Measurements from ENCODE around the gene EDA. TPM values are rescaled to one million over a fixed set of nuclear protein-coding genes. Genes with fewer than 3 reads are reported as not detected.

The EDA gene
- total RNA-seq, 1 donor from 2014 or later, result 6.8 TPM

GRCh38 chrX:70043685-70044084 is 427.8 kb downstream of the EDA start:
- H4K20me1 ChIP-seq (ENCODE audit: low read depth), result no peaks in the 10 kb centered on the region
- no peak overlapping the region for H3K27ac Mint-ChIP-seq

DNA sequence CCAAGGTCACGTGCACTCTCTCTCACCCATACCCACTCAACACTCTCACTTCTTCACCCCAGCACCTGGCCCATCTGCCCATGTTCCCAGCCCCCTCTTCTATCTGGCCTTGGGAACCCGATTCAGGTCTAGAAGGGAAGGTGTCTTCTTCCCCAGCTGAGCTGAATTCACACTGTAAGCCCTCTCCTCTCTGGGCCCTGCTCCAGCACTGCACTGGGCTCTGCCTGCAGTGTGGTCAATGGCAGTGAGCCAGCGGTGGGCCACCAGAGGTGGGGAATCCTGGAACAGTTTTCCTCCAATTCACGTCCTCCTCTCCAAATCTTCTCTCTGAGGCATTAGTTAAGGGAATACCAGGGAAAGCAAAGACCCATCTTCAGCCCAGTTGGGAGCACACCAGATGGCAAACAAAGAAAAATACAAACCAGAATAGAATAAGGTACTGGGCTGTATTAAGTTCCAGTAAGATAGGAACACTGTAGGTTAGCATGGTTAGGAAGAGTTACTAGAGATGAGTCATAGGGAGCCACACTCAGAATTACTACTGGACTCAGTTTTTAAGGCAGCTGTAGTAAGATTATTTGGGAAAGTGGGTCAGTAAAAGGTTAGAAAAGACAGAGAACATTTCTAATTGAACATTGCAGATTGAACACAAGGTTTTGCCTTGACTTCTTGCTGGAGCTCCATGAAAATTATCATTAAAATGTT is 428.8 kb downstream of the EDA start:
- Histone ChIP-seq H3K79me2 (ENCODE audit: low read depth) (no peaks in the 10 kb centered on the region), H3K36me3 (no peaks in the 10 kb centered on the region), H3F3A (ENCODE audit: low read depth) (no peaks in the 10 kb centered on the region), H3K27me3 (no peaks in the 10 kb centered on the region), H2AFZ (replicated peaks) (no peak overlapping the region), H3K9ac (no peak overlapping the region), H3K4me1 (no peaks in the 10 kb centered on the region), H4K20me1 (ENCODE audit: low read depth) (no peaks in the 10 kb centered on the region), H3K4me3 (no peak overlapping the region), H3K9me3 (ENCODE audit: low read depth) (no peaks in the 10 kb centered on the region), H3K4me2 (no peak overlapping the region), H3K27ac (no peak overlapping the region)
- no peak overlapping the region for H3K4me3 Mint-ChIP-seq
- peaks cover 6% of the 10 kb centered on the region for H3K9me3 Mint-ChIP-seq
- TF ChIP-seq CTCF (IDR thresholded peaks at IDR 0.05) (no peak), EZH2phosphoT487 (IDR thresholded peaks at IDR 0.05) (no peak), EZH2 (IDR thresholded peaks at IDR 0.05) (no peak)
- no peak for DNase-seq (ENCODE audit: low spot score)
- no peaks in the 10 kb centered on the region for H3K36me3 Mint-ChIP-seq
- no peaks in the 10 kb centered on the region for H3K4me1 Mint-ChIP-seq
- H3K27ac Mint-ChIP-seq, result no peak overlapping the region
- H3K27me3 Mint-ChIP-seq (ENCODE audit: insufficient read depth, low read depth), result no peaks in the 10 kb centered on the region

More at GRCh38 chrX:70043685-70044084, 427.8 kb downstream of the EDA start:
- no peak overlapping the region for H3K9ac ChIP-seq
- no peak for DNase-seq (ENCODE audit: low spot score)
- no peaks in the 10 kb centered on the region for H3K9me3 ChIP-seq (ENCODE audit: low read depth)
- no peaks in the 10 kb centered on the region for H3K79me2 ChIP-seq (ENCODE audit: low read depth)
- TF ChIP-seq EZH2phosphoT487 (IDR thresholded peaks at IDR 0.05), result no peak
- H3K4me1 Mint-ChIP-seq, result no peaks in the 10 kb centered on the region
- H2AFZ ChIP-seq (replicated peaks), result no peak overlapping the region
- H3K36me3 ChIP-seq, result no peaks in the 10 kb centered on the region
- H3K4me1 ChIP-seq, result no peaks in the 10 kb centered on the region
- no peak overlapping the region for H3K27ac ChIP-seq
- no peaks in the 10 kb centered on the region for H3F3A ChIP-seq (ENCODE audit: low read depth)
- no peak overlapping the region for H3K4me3 Mint-ChIP-seq
- H3K36me3 Mint-ChIP-seq, result no peaks in the 10 kb centered on the region
- no peak overlapping the region for H3K4me2 ChIP-seq
- no peak overlapping the region for H3K4me3 ChIP-seq
- peaks cover 6% of the 10 kb centered on the region for H3K9me3 Mint-ChIP-seq
- H3K27me3 ChIP-seq, result no peaks in the 10 kb centered on the region
- no peaks in the 10 kb centered on the region for H3K27me3 Mint-ChIP-seq (ENCODE audit: insufficient read depth, low read depth)

- no peak overlapping the region for H3K27ac Mint-ChIP-seq
- Histone ChIP-seq H3K4me2 (no peak overlapping the region), H3K79me2 (ENCODE audit: low read depth) (no peaks in the 10 kb centered on the region), H3K9ac (no peak overlapping the region), H3F3A (ENCODE audit: low read depth) (no peaks in the 10 kb centered on the region), H3K9me3 (ENCODE audit: low read depth) (no peaks in the 10 kb centered on the region), H4K20me1 (ENCODE audit: low read depth) (no peaks in the 10 kb centered on the region), H3K4me3 (no peak overlapping the region), H2AFZ (replicated peaks) (no peak overlapping the region), H3K27ac (no peak overlapping the region), H3K27me3 (no peaks in the 10 kb centered on the region), H3K4me1 (no peaks in the 10 kb centered on the region), H3K36me3 (no peaks in the 10 kb centered on the region)
- H3K4me1 Mint-ChIP-seq, result no peaks in the 10 kb centered on the region
- no peak overlapping the region for H3K4me3 Mint-ChIP-seq
- TF ChIP-seq EZH2phosphoT487 (IDR thresholded peaks at IDR 0.05) (no peak), EZH2 (IDR thresholded peaks at IDR 0.05) (no peak), CTCF (IDR thresholded peaks at IDR 0.05) (no peak)
- H3K9me3 Mint-ChIP-seq, result peaks cover 6% of the 10 kb centered on the region
- DNase-seq (ENCODE audit: low spot score), result no peak
- no peaks in the 10 kb centered on the region for H3K36me3 Mint-ChIP-seq
- H3K27me3 Mint-ChIP-seq (ENCODE audit: insufficient read depth, low read depth), result peaks cover 2% of the 10 kb centered on the region
These were observed 431.1 kb downstream of the EDA start for GRCh38 chrX:70046978-70047377.

DNA sequence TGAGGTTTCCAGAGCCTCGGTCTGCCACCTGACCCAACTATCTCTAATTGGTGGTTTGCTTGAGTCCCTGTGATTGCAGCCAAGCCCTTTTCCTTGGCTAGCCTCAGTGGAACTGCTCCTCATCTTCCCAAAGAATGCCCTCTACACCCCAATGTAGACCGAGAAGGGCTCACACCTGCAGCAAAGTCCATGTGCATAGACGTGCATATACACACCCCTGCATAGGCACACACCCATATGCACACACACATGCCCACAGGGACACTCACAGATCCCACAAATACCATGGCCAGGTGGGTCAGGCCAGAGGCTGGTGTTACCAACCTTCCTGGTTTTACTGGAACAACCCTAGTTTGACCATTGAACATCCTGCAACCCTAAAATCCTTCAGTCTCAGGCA is 433.5 kb downstream of the EDA start:
- TF ChIP-seq CTCF (IDR thresholded peaks at IDR 0.05) (no peak), EZH2 (IDR thresholded peaks at IDR 0.05) (no peak), EZH2phosphoT487 (IDR thresholded peaks at IDR 0.05) (no peak)
- Histone ChIP-seq H3F3A (ENCODE audit: low read depth) (no peaks in the 10 kb centered on the region), H3K4me2 (no peak overlapping the region), H3K4me3 (no peak overlapping the region), H3K4me1 (no peaks in the 10 kb centered on the region), H3K27me3 (no peaks in the 10 kb centered on the region), H2AFZ (replicated peaks) (no peak overlapping the region), H3K36me3 (no peaks in the 10 kb centered on the region), H3K27ac (no peak overlapping the region), H3K79me2 (ENCODE audit: low read depth) (no peaks in the 10 kb centered on the region), H4K20me1 (ENCODE audit: low read depth) (no peaks in the 10 kb centered on the region), H3K9ac (no peak overlapping the region), H3K9me3 (ENCODE audit: low read depth) (no peaks in the 10 kb centered on the region)
- no peak overlapping the region for H3K27ac Mint-ChIP-seq
- H3K9me3 Mint-ChIP-seq, result peaks cover 6% of the 10 kb centered on the region
- no peak for DNase-seq (ENCODE audit: low spot score)
- no peaks in the 10 kb centered on the region for H3K36me3 Mint-ChIP-seq
- no peaks in the 10 kb centered on the region for H3K4me1 Mint-ChIP-seq
- H3K27me3 Mint-ChIP-seq (ENCODE audit: insufficient read depth, low read depth), result peaks cover 2% of the 10 kb centered on the region
- no peak overlapping the region for H3K4me3 Mint-ChIP-seq
